Adrenal gland (tissue), 12 donors: ENCODE results near the gene AZGP1. TPM values are rescaled to one million over a fixed set of nuclear protein-coding genes. Genes with fewer than 3 reads are reported as not detected.
A peak's percentile ranks its signal among the peaks of the same experiment; 100 is the strongest.
"Not testable (repeated sequence)": the region's sequence is repeated elsewhere in the genome, so short reads cannot be mapped to it uniquely, and the experiment has no call there.

Experiments used
- DNase-seq, 7 donors: peaks; one replicate each; pipeline ENCODE4 v3.0.0-alpha.2; 2019 to 2020
- H3K27ac ChIP-seq, 5 donors: fragments of 200-600 bp; sonication (generic) in 4 of 5; 1 replicate in 3 of 5; 2 replicates in 2 of 5; pipeline versions ENCODE4 v1.5.1 to v1.8.0; 2016 to 2020; ENCODE audit warnings: mild to moderate bottlenecking in 1 of 5
- H3K27me3 ChIP-seq: fragments of 200-600 bp; 2 replicates; pipeline ENCODE4 v1.8.0; 2021
- H3K36me3 ChIP-seq, 2 donors: fragments of 200-600 bp; replicated peaks in 1 of 2; 1 replicate in 1 of 2; 2 replicates in 1 of 2; pipeline versions ENCODE4 v1.5.1 to v1.8.0; 2018 to 2022
- H3K4me1 ChIP-seq, 2 donors: fragments of 200-600 bp; replicated peaks in 1 of 2; 1 replicate in 1 of 2; 2 replicates in 1 of 2; pipeline versions ENCODE4 v1.5.1 to v1.8.0; 2018 to 2021
- H3K4me3 ChIP-seq, 4 donors: fragments of 200-600 bp; sonication (generic) in 3 of 4; one replicate each; pipeline ENCODE4 v1.5.1; 2016 to 2018
- H3K9me3 ChIP-seq, 3 donors: fragments of 200-600 bp; sonication (generic) in 1 of 3; replicated peaks in 1 of 3; 1 replicate in 2 of 3; 2 replicates in 1 of 3; pipeline versions ENCODE4 v1.5.1 to v1.8.0; 2016 to 2021
- CTCF ChIP-seq, 6 experiments: fragments of 450-650 bp in 4 of 6; fragments of 200-600 bp in 2 of 6; sonication (generic) in 1 of 6; IDR thresholded peaks; 1 replicate in 5 of 6; 2 replicates in 1 of 6; pipeline versions ENCODE4 v1.5.1 to v1.8.0; 2016 to 2021; ENCODE audit warnings: antibody characterized with exemption in 6 of 6, mild to moderate bottlenecking in 2 of 6, moderate library complexity in 1 of 6
- POLR2A ChIP-seq, 2 donors: fragments of 450-650 bp; IDR thresholded peaks; one replicate each; pipeline ENCODE4 v1.6.1; 2017; ENCODE audit warnings: antibody characterized with exemption in 2 of 2, mild to moderate bottlenecking in 2 of 2, moderate library complexity in 1 of 2
- WGBS, 4 donors: extraction: QIAGEN DNeasy Blood & Tissue Kit in 2 of 4; methylation state at CpG; one replicate each; pipeline versions ENCODE4 v1.1.5 to v1.1.7; 2013 to 2017; 5-methylcytosine and 5-hydroxymethylcytosine counted together
- intact Hi-C, 2 donors: fragments of 100-400 bp; cut with DNase I; formaldehyde crosslinking; loops; one replicate each; pipeline versions ENCODE4 v1.14.1 to v1.15.0; 2022 to 2023
- polyA plus RNA-seq, 3 donors: library from polyadenylated mRNA; stranded (reverse); fragments of 200-250 nt in 2 of 3; fragments of 350-450 nt in 1 of 3; fragmentation: Illumina TruSeq in 1 of 3; extraction: RNeasy Lipid Tissue Mini Kit (QIAGEN cat#74804) in 1 of 3; gene quantifications; one replicate each; pipeline ENCODE4 v1.2.3, GENCODE V29; 2013 to 2014
- total RNA-seq, 9 donors: library from RNA; depleted of rRNA in 4 of 9; stranded (reverse); fragments of >200 nt in 4 of 9; fragments of 120-200 nt in 1 of 9; fragmentation: NEBNext Ultra II Directional in 1 of 9; extraction: Animal tissue kit (Norgen Biotek cat#: 25700) in 1 of 9; gene quantifications; one replicate each; pipeline versions ENCODE4 v1.1.0 to v1.2.4, GENCODE V29; 2013 to 2023
- donor health status: healthy with polysubstance abuse.
- donor health status: Bipolar disorder and iron deficiency.
- donor health status: DM: yes; HTN: yes; CAD: no.
- donor health status: DM: no; HTN: no; CAD: no.
- donor health status: DM: no; HTN: no; CAD: no.
- donor health status: DM: yes; HTN: yes; CAD: no.

AZGP1 gene
- total and polyA plus RNA-seq, 12 donors, result 0.50 to 29.7 (median 2.0) TPM; not detected in 2

GRCh38 chr7:99979814-99980225 lies 4.0 kb upstream of the AZGP1 start:
- H3K27me3 ChIP-seq, H3K27ac ChIP-seq, H3K9me3 ChIP-seq, intact Hi-C loops, H3K4me1 ChIP-seq, H3K4me3 ChIP-seq, H3K36me3 ChIP-seq: not testable (repeated sequence)
- peak; percentile 52 to 84 (median 74) for TF ChIP-seq CTCF (IDR thresholded peaks at IDR 0.05)
- peak; percentile 39 to 83 (median 58) for DNase-seq
- WGBS, 4 donors, result 16 to 23% (median 19%) methylated on average over 3 to 8 of the region's 10 CpGs

GRCh38 chr7:99976626-99977025 lies 795 bp upstream of the AZGP1 start:
- H3K27ac ChIP-seq, result no peak overlapping the region
- intact Hi-C loops, result no loop called here
- WGBS, 4 donors, result 77 to 87% (median 81%) methylated on average over 13 of the region's 13 CpGs

GRCh38 chr7:99974681-99975080 lies 1.1 kb downstream of the AZGP1 start:
- DNase-seq, result no peak
- Histone ChIP-seq H3K4me3 (no peak overlapping the region), H3K36me3 (no peaks in the 10 kb centered on the region), H3K27ac (no peak overlapping the region), H3K9me3 (no peaks in the 10 kb centered on the region), H3K27me3 (no peaks in the 10 kb centered on the region), H3K4me1 (no peaks in the 10 kb centered on the region)
- intact Hi-C loops, result no loop called here
- TF ChIP-seq CTCF (IDR thresholded peaks at IDR 0.05) (no peak), POLR2A (IDR thresholded peaks at IDR 0.05) (no peak)
- WGBS, 4 donors, result 31 to 50% (median 44%) methylated on average over 1 of the region's 1 CpG

More at GRCh38 chr7:99976626-99977025, 795 bp upstream of the AZGP1 start:
- H3K4me1 ChIP-seq, result no peaks in the 10 kb centered on the region
- H3K27me3 ChIP-seq, result no peaks in the 10 kb centered on the region
- no peak for DNase-seq
- no peak overlapping the region for H3K4me3 ChIP-seq
- no peaks in the 10 kb centered on the region for H3K9me3 ChIP-seq
- no peaks in the 10 kb centered on the region for H3K36me3 ChIP-seq
- TF ChIP-seq POLR2A (IDR thresholded peaks at IDR 0.05) (no peak), CTCF (IDR thresholded peaks at IDR 0.05) (no peak)

GRCh38 chr7:99973817-99974216 lies 2.0 kb downstream of the AZGP1 start:
- H3K4me3 ChIP-seq, H3K36me3 ChIP-seq, H3K9me3 ChIP-seq, H3K27me3 ChIP-seq, intact Hi-C loops, H3K27ac ChIP-seq, DNase-seq, H3K4me1 ChIP-seq: not testable (repeated sequence)
- 75 to 82% (median 78%) methylated on average over 7 of the region's 7 CpGs for WGBS, 4 donors

GRCh38 chr7:99971242-99971641 lies 4.6 kb downstream of the AZGP1 start:
- H3K27ac ChIP-seq, result no peak overlapping the region
- intact Hi-C loops, result no loop called here
- no peaks in the 10 kb centered on the region for H3K36me3 ChIP-seq
- no peaks in the 10 kb centered on the region for H3K9me3 ChIP-seq
- TF ChIP-seq CTCF (IDR thresholded peaks at IDR 0.05), result no peak
- TF ChIP-seq POLR2A (IDR thresholded peaks at IDR 0.05), result no peak
- H3K4me3 ChIP-seq, result no peak overlapping the region
- no peak for DNase-seq
- no peaks in the 10 kb centered on the region for H3K4me1 ChIP-seq
- 50 to 72% (median 72%) methylated on average over 1 to 4 of the region's 4 CpGs for WGBS, 4 donors
- H3K27me3 ChIP-seq, result no peaks in the 10 kb centered on the region

GRCh38 chr7:99969813-99970212 lies 6.0 kb downstream of the AZGP1 start:
- H3K27ac ChIP-seq, H3K27me3 ChIP-seq, H3K36me3 ChIP-seq, H3K9me3 ChIP-seq, H3K4me1 ChIP-seq, DNase-seq, intact Hi-C loops, H3K4me3 ChIP-seq: not testable (repeated sequence)
- WGBS, 4 donors, result 0 to 19% (median 11%) methylated on average over 1 of the region's 1 CpG; no CpG with 5 or more reads in 1 of the 4 donors
